AG04449 (cell line): ENCODE data around the gene CYSLTR2.

Source experiments
- CTCF ChIA-PET: fragments of 350-600 bp; formaldehyde crosslinking; extraction: SDS; loops from one replicate; lab custom pipeline; 2021; ENCODE audit warnings: antibody characterized with exemption; lab: Yijun Ruan, JAX
- POLR2A ChIA-PET: fragments of 400-600, 350-600 bp; formaldehyde crosslinking; extraction: SDS; loops from one replicate; lab custom pipeline; 2020; ENCODE audit warnings: antibody characterized with exemption, inconsistent platforms; lab: Yijun Ruan, JAX
- DNase-seq: peaks from one replicate; pipeline ENCODE4 v3.0.0-alpha.2; 2010; ENCODE audit warnings: low read depth, low spot score
- H3K4me3 ChIP-seq: 2 replicates; pipeline ENCODE4 v1.5.1; 2011; ENCODE audit warnings: low read depth, mild to moderate bottlenecking, control low read depth, low read length
- TF ChIP-seq, protein P1 (sequence below): IDR thresholded peaks from one replicate; pipeline ENCODE4 v1.5.1; 2011; ENCODE audit warnings: mild to moderate bottlenecking, moderate library complexity, low read length, control low read depth, inconsistent platforms; ENCODE audit not compliant: insufficient read depth; ENCODE audit errors: missing control alignments

Gene CYSLTR2

DNA sequence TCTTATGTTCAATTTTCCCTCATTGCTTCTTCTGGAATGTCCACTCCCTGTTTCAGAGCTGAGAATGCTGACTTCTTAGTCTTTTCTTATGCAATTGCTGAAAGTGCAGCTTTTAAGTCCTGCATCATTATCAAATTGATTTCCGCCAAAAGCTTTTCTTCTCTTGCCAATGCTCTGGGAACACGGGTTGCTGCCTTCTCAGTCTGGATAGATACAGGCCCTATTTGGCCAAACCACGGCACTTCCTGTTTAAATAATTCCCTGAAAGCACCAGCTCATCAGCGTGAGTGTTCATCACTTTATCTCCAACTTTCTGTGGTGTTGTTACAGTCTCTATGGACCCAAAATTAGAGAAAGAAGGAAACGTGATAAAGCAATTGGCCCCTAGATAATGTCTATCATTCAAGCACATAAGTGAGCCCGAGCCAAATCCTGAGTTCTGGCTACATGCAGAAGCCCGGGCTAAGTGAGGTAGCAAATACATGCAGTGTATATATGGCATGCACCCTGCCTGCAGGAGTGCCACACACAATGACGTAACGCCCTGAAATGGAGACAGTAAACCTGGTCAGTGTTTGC, 85.7 kb downstream of the CYSLTR2 start:
- ChIA-PET CTCF (interaction anchor here (2.0 kb wide), 1 partner anchor 11 kb away, joined by 10 read pairs; no protein-coding TSS in a partner anchor), POLR2A (interaction anchor here (0.6 kb wide), 1 partner anchor 139 kb away, joined by 4 read pairs; no protein-coding TSS in a partner anchor)
- no peak for DNase-seq
- TF ChIP-seq, protein P1, sequence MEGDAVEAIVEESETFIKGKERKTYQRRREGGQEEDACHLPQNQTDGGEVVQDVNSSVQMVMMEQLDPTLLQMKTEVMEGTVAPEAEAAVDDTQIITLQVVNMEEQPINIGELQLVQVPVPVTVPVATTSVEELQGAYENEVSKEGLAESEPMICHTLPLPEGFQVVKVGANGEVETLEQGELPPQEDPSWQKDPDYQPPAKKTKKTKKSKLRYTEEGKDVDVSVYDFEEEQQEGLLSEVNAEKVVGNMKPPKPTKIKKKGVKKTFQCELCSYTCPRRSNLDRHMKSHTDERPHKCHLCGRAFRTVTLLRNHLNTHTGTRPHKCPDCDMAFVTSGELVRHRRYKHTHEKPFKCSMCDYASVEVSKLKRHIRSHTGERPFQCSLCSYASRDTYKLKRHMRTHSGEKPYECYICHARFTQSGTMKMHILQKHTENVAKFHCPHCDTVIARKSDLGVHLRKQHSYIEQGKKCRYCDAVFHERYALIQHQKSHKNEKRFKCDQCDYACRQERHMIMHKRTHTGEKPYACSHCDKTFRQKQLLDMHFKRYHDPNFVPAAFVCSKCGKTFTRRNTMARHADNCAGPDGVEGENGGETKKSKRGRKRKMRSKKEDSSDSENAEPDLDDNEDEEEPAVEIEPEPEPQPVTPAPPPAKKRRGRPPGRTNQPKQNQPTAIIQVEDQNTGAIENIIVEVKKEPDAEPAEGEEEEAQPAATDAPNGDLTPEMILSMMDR, result no peak
- H3K4me3 ChIP-seq, result no peak overlapping the region

DNA sequence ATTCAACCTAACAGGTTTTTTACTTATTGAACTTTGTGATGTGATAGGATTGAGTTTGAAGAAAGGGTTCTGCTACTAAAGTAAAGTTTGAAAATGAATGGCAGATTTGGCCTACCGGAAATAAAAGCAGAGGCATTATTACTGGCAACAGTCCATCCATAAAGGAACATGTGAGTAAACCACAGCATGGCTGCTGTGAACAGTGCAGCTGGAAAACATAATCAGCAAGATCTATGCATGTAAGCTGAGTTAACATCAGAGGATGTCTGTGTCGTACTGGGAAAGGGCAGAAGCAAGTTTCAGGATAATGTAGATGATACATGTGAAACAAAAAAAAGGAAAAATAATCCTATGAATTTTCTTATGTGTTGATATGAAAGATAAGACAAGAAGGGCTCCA, 87.6 kb downstream of the CYSLTR2 start:
- TF ChIP-seq, protein P1, result no peak
- ChIA-PET CTCF (no interaction called here), POLR2A (no interaction called here)
- DNase-seq, result no peak
- no peak overlapping the region for H3K4me3 ChIP-seq

DNA sequence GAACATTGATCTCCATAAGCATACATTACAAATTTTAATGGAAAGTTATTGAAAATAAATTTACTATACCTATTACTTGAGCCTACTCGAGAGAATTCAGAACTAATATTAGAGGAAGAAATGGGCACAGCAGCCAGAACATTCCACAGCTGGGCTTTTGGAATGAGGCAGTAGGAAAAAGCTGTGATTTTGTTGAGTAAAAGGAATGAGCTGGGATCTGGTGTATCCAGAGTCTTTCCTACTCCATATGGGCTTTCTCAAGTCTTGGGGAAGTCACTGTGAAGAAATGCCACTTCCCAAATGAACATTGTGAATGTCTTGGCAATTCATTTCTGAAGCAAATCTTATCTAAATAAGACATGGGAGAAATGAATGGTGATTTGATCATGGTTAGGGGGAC, 93.1 kb downstream of the CYSLTR2 start:
- ChIA-PET POLR2A (no interaction called here), CTCF (no interaction called here)
- no peak for DNase-seq
- TF ChIP-seq, protein P1, result no peak
- H3K4me3 ChIP-seq, result no peak overlapping the region

DNA sequence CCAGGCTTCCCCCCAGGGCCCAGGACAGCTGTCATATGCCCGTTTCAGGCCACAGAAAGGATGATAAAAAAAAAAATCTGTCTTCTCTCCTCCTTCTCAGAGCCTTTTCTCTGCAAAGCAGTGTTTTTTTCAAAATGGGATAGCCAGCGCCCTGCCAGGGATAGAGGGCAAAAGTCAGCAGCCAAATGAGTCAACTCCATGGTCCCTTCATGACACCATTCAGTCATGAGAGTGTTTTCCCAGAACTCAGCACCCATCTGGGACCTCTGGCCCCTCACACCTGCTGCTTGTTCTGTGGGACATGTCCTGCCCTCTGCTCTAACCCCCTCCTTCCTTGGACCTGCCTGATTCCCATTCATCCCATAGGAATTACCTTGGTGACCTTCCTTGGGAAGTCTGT, 95.0 kb downstream of the CYSLTR2 start:
- POLR2A ChIA-PET, result no interaction called here
- CTCF ChIA-PET, result interaction anchor here (1.0 to 5.4 kb wide), 5 partner anchors 17 to 534 kb away, joined by 3 to 65 read pairs (median 5); no protein-coding TSS in a partner anchor
- no peak for DNase-seq
- H3K4me3 ChIP-seq, result no peak overlapping the region
- TF ChIP-seq, protein P1, result no peak

DNA sequence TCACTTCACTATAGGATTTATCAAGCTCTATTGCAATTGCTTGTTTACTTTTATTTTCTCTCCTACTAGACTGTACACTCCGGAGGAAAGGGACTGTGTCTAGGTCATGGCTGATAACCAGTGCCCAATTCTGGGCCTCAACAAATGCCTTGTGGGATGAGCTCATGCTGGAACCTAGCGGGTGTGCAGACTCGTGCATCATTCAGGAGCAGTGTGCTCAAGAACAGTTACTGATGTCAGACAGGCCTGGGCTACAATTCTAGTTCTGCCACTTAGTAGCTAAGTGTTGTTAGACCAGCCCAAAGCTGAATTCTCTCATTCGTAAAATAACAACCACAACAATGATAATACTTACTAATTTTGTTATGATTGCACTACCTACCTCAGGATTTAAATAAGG, 95.4 kb downstream of the CYSLTR2 start:
- no peak for DNase-seq
- POLR2A ChIA-PET, result no interaction called here
- CTCF ChIA-PET, result interaction anchor here (1.0 to 5.4 kb wide), 5 partner anchors 18 to 534 kb away, joined by 3 to 65 read pairs (median 5); no protein-coding TSS in a partner anchor
- H3K4me3 ChIP-seq, result no peak overlapping the region
- TF ChIP-seq, protein P1, result no peak

DNA sequence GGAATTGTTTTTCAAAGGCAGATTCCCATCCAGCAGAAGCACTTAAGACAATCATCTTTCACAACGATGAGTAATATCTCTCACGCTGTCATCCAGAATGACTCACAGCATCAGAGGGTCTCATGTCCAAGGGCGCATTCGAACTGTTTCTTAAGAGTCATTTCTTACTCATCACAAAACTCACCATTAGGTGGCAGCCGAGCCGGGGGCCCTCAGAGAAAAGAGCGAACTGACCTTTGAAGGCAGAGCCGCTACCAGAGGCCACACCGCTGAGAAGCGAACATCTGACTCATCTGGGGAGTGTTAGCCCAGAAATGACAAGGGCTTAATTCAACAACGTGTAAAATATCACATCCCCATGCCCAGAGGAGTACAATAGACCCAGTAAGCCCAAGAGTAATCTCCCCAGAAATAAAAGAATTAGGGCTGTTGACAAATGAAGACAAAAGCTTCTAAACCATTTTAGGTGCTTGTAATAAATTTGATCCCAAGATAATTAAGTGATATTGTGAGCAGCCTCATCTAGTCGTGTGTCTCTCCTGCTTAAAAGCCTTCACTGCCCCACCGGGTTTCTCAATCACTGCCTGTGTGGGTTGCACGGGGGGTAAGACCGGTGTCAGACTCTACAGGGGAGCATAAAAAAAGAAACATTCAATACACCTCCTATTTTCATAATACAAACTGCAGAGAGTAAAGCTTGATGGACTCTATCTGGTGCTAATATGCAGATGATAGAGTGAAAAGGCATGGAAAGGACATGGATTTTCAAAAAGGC, 96.2 kb downstream of the CYSLTR2 start:
- DNase-seq, result peak; percentile 82
- CTCF ChIA-PET, result interaction anchor here (1.0 to 5.4 kb wide), 12 partner anchors 10 to 623 kb away, joined by 3 to 65 read pairs (median 4); no protein-coding TSS in a partner anchor
- H3K4me3 ChIP-seq, result no peak overlapping the region
- TF ChIP-seq, protein P1, result peak; percentile 60
- POLR2A ChIA-PET, result no interaction called here
